ENCODE results near the gene PAN3. TPM values are rescaled to one million over a fixed set of nuclear protein-coding genes. Genes with fewer than 3 reads are reported as not detected.

Gene PAN3
- total and polyA plus RNA-seq, 2 experiments from 2014 or later: 27.4 to 58.2 TPM

GRCh38 chr13:28138756-28139470 is 568 bp downstream of the PAN3 start:
- no peaks in the 10 kb centered on the region for H3K27me3 ChIP-seq (ENCODE audit: insufficient read depth)
- no peak overlapping the region for H2AFZ ChIP-seq
- H3K36me3 Mint-ChIP-seq (ENCODE audit: low read depth): peaks cover 2% of the 10 kb centered on the region; the same call in 2 of the 3 replicates
- ATAC-seq (peak; percentile 68), DNase-seq (ENCODE audit: low spot score) (peak; percentile 85)
- peaks cover 24% of the 10 kb centered on the region for H3K4me1 ChIP-seq (ENCODE audit: insufficient read depth)
- no peaks in the 10 kb centered on the region for H3K9me2 ChIP-seq (ENCODE audit: insufficient read depth)
- TF ChIP-seq EZH2 (IDR thresholded peaks at IDR 0.05; ENCODE audit: low read depth, unreplicated experiment) (no peak), ZNF462 (CRISPR knock-in tag; IDR thresholded peaks at IDR 0.05) (no peak), ETS1 (IDR thresholded peaks at IDR 0.05) (no peak), JUNB (IDR thresholded peaks at IDR 0.05; ENCODE audit: unreplicated experiment) (no peak), CTCF (conservative IDR thresholded peaks at IDR 0.05; ENCODE audit: low read depth in 2 of 2) (no peak), NANOG (IDR thresholded peaks at IDR 0.05; ENCODE audit: borderline replicate concordance) (no peak), REST (IDR thresholded peaks at IDR 0.05; ENCODE audit: unreplicated experiment) (peak; percentile 11), POLR2AphosphoS5 (IDR thresholded peaks at IDR 0.05; ENCODE audit: low read depth) (peak; percentile 72), STAT1 (IDR thresholded peaks at IDR 0.05; ENCODE audit: unreplicated experiment) (no peak), ZNF114 (CRISPR knock-in tag; IDR thresholded peaks at IDR 0.05) (no peak)
- peak overlapping the region; percentile 90 for H3K4me3 ChIP-seq
- peaks cover 13% of the 10 kb centered on the region; the same call in 1 of the 2 replicates for H3F3A ChIP-seq (replicated peaks; ENCODE audit: low read depth)
- no peaks in the 10 kb centered on the region for H3K36me3 ChIP-seq (ENCODE audit: insufficient read depth)
- peak overlapping the region; percentile 86 for H3K27ac Mint-ChIP-seq
- peaks cover 58% of the 10 kb centered on the region for H3K79me2 ChIP-seq (replicated peaks; ENCODE audit: insufficient read depth)
- peak overlapping the region; percentile 95 for H3K4me2 ChIP-seq
- H3K27ac ChIP-seq (ENCODE audit: low read depth): peak overlapping the region; percentile 99
- peaks cover 39% of the 10 kb centered on the region for H3K4me1 Mint-ChIP-seq
- no peaks in the 10 kb centered on the region for H3K9me3 Mint-ChIP-seq
- H4K20me1 ChIP-seq (replicated peaks; ENCODE audit: insufficient read depth): no peaks in the 10 kb centered on the region
- peaks cover 10% of the 10 kb centered on the region for H3K27me3 Mint-ChIP-seq (ENCODE audit: insufficient read depth, low read depth, poor library complexity)
- H3K4me3 Mint-ChIP-seq: peak overlapping the region; percentile 87

All from GM23338 (cell line).